ENCODE results near the gene KDM4B.
A peak's percentile ranks its signal among the peaks of the same experiment; 100 is the strongest.

Gene KDM4B

DNA sequence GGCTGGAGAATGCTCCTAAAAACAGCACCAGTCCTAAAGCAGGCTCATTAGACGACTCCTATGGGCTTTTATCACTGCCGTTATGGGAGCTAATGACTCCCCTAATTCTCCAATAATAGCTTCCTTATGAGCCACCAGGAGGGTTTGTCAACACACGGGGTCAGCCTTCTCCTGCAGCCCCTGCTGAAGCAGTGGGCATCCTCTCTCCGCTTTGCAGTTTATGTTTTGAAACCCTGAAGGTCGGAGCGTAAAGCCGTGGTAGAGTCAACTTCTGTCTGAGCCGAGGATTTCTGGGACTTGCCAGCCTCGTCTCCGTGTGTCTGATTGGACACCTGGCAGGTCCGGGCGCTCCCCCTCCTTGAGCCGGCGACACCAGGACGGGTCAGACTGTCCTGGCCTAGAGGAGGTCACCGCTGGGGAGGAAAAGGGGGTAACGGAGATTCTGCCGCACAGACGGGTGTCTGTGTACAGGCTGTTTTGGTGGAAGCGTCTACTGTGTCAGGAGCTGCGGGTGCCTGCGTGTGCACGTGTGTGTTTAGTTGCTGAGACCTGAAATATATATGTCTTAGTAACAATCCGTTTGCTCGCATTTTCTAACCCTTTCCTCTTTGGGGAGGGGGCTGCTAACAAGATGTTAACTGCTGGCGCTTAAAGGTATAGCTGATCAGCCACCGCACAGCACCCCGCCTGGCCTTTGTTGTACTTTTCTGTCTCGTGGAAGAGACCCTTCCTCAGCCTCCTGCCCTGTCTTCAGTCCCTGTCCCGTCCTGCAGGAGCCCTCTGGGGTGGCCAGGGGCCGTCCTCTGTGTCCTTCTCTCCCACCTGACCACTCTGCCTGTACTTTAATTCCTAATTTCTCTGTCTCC lies 1.9 kb downstream of the KDM4B start:
- Histone ChIP-seq H3K4me3 (ENCODE audit: low read length) (peak overlapping the region; percentile 86), H3K27ac (ENCODE audit: low read depth, low read length) (no peak overlapping the region), H3K9me2 (replicated peaks; ENCODE audit: control insufficient read depth, low read length) (no peaks in the 10 kb centered on the region), H4K20me1 (ENCODE audit: control insufficient read depth, insufficient read depth, low read depth, low read length) (peaks cover 31% of the 10 kb centered on the region), H3K27me3 (ENCODE audit: control insufficient read depth, low read length) (no peaks in the 10 kb centered on the region), H3K9me3 (ENCODE audit: control insufficient read depth, insufficient read depth, low read length) (no peaks in the 10 kb centered on the region), H3K79me2 (ENCODE audit: control insufficient read depth, low read length) (peaks cover 60% of the 10 kb centered on the region), H3K4me1 (ENCODE audit: control insufficient read depth, low read length) (peaks cover 50% of the 10 kb centered on the region), H3K36me3 (ENCODE audit: control insufficient read depth, low read length) (peaks cover 4% of the 10 kb centered on the region), H3F3A (ENCODE audit: control insufficient read depth, insufficient read depth) (peaks cover 22% of the 10 kb centered on the region), H3K4me2 (ENCODE audit: low read length) (peak overlapping the region; percentile 96)
- TF ChIP-seq, protein P1, sequence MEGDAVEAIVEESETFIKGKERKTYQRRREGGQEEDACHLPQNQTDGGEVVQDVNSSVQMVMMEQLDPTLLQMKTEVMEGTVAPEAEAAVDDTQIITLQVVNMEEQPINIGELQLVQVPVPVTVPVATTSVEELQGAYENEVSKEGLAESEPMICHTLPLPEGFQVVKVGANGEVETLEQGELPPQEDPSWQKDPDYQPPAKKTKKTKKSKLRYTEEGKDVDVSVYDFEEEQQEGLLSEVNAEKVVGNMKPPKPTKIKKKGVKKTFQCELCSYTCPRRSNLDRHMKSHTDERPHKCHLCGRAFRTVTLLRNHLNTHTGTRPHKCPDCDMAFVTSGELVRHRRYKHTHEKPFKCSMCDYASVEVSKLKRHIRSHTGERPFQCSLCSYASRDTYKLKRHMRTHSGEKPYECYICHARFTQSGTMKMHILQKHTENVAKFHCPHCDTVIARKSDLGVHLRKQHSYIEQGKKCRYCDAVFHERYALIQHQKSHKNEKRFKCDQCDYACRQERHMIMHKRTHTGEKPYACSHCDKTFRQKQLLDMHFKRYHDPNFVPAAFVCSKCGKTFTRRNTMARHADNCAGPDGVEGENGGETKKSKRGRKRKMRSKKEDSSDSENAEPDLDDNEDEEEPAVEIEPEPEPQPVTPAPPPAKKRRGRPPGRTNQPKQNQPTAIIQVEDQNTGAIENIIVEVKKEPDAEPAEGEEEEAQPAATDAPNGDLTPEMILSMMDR (IDR thresholded peaks at IDR 0.05; ENCODE audit: low read depth, low read length, poor library complexity, severe bottlenecking), result no peak
- no peak for TF ChIP-seq EZH2phosphoT487 (IDR thresholded peaks at IDR 0.05; ENCODE audit: borderline replicate concordance, low read length)

DNA sequence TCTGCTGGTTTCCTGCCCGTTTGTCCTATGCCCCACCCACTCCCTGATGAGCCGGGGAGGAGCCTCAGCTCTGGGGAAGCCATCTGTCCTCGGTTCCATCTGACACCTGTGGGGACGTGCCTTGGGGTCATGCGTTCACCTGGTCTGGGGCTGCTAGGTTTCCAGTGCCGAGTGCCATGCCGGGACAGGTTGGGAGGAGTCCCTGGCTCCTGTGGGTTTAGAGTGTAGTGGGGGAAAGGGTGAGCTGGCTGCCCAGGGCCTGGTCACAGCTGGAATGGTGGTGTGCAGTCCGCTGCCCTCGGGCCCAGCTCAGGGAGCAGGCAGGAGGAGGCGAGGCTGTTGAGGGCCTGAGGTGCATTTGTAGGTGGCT lies 2.5 kb downstream of the KDM4B start:
- no peak overlapping the region for H3K27ac ChIP-seq (ENCODE audit: low read depth, low read length)

DNA sequence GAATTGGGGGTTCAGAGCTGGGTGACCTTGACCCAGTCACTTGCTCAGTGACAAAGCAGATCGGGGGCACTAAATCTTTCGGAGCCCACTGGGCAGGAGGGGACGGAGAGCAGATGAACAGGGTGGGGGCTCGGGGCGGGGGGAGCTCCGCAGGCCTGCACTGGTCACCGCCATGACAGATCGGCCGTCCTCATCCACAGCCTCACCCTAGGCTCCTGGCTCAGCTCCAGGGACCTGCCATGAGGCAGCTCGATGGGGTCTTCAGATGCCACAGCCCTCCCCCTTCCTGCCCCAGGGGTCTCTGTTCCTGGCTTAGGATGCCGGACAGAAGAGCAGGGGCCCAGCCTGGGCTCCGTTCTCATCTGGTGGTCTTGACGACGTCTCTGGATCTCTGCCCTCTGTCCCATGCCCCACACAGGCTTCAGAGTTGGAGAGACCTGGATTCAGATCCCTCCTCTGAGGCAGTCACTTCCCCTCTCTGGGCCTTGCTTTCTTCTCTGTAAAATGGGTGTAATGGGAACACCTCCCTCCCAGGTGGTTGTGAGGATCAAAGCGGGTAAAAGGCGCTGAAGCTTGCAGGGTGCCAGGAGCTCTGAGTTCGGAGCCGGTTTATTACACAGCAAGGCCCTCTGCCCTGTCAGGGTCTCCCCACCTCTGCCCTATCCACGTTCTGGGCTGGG lies 3.0 kb downstream of the KDM4B start:
- Histone ChIP-seq H3K9me2 (replicated peaks; ENCODE audit: control insufficient read depth, low read length) (no peaks in the 10 kb centered on the region), H4K20me1 (ENCODE audit: control insufficient read depth, insufficient read depth, low read depth, low read length) (peaks cover 36% of the 10 kb centered on the region), H3K4me1 (ENCODE audit: control insufficient read depth, low read length) (peaks cover 48% of the 10 kb centered on the region), H3K36me3 (ENCODE audit: control insufficient read depth, low read length) (peaks cover 6% of the 10 kb centered on the region), H3F3A (ENCODE audit: control insufficient read depth, insufficient read depth) (peaks cover 13% of the 10 kb centered on the region), H3K27ac (ENCODE audit: low read depth, low read length) (no peak overlapping the region), H3K4me2 (ENCODE audit: low read length) (peak overlapping the region; percentile 96), H3K79me2 (ENCODE audit: control insufficient read depth, low read length) (peaks cover 69% of the 10 kb centered on the region), H3K4me3 (ENCODE audit: low read length) (peak overlapping the region; percentile 86), H3K9me3 (ENCODE audit: control insufficient read depth, insufficient read depth, low read length) (no peaks in the 10 kb centered on the region), H3K27me3 (ENCODE audit: control insufficient read depth, low read length) (no peaks in the 10 kb centered on the region)
- TF ChIP-seq, protein P1 (IDR thresholded peaks at IDR 0.05; ENCODE audit: low read depth, low read length, poor library complexity, severe bottlenecking), result no peak
- no peak for TF ChIP-seq EZH2phosphoT487 (IDR thresholded peaks at IDR 0.05; ENCODE audit: borderline replicate concordance, low read length)

More for the DNA sequence above, 2.5 kb downstream of the KDM4B start:
- Histone ChIP-seq H3K4me1 (ENCODE audit: control insufficient read depth, low read length) (peaks cover 47% of the 10 kb centered on the region), H3K4me2 (ENCODE audit: low read length) (peak overlapping the region; percentile 96), H3F3A (ENCODE audit: control insufficient read depth, insufficient read depth) (peaks cover 16% of the 10 kb centered on the region), H3K9me2 (replicated peaks; ENCODE audit: control insufficient read depth, low read length) (no peaks in the 10 kb centered on the region), H3K9me3 (ENCODE audit: control insufficient read depth, insufficient read depth, low read length) (no peaks in the 10 kb centered on the region), H4K20me1 (ENCODE audit: control insufficient read depth, insufficient read depth, low read depth, low read length) (peaks cover 31% of the 10 kb centered on the region), H3K4me3 (ENCODE audit: low read length) (peak overlapping the region; percentile 86), H3K79me2 (ENCODE audit: control insufficient read depth, low read length) (peaks cover 63% of the 10 kb centered on the region), H3K27me3 (ENCODE audit: control insufficient read depth, low read length) (no peaks in the 10 kb centered on the region), H3K36me3 (ENCODE audit: control insufficient read depth, low read length) (peaks cover under 1% of the 10 kb centered on the region)
- TF ChIP-seq EZH2phosphoT487 (IDR thresholded peaks at IDR 0.05; ENCODE audit: borderline replicate concordance, low read length), result no peak
- TF ChIP-seq, protein P1 (IDR thresholded peaks at IDR 0.05; ENCODE audit: low read depth, low read length, poor library complexity, severe bottlenecking), result no peak
